Stimulated activated CD4-positive, alpha-beta T cell treated with anti-CD3 and anti-CD28 coated beads, TNF-alpha, amount 100 ng/mL, for 24 hours (primary cell): ENCODE data around the gene NCF4.

Experiments used
- DNase-seq, 3 experiments: peaks; one replicate each; pipeline ENCODE4 v3.0.0-alpha.2; 2020; ENCODE audit warnings: low read depth in 3 of 3

NCF4 gene

DNA sequence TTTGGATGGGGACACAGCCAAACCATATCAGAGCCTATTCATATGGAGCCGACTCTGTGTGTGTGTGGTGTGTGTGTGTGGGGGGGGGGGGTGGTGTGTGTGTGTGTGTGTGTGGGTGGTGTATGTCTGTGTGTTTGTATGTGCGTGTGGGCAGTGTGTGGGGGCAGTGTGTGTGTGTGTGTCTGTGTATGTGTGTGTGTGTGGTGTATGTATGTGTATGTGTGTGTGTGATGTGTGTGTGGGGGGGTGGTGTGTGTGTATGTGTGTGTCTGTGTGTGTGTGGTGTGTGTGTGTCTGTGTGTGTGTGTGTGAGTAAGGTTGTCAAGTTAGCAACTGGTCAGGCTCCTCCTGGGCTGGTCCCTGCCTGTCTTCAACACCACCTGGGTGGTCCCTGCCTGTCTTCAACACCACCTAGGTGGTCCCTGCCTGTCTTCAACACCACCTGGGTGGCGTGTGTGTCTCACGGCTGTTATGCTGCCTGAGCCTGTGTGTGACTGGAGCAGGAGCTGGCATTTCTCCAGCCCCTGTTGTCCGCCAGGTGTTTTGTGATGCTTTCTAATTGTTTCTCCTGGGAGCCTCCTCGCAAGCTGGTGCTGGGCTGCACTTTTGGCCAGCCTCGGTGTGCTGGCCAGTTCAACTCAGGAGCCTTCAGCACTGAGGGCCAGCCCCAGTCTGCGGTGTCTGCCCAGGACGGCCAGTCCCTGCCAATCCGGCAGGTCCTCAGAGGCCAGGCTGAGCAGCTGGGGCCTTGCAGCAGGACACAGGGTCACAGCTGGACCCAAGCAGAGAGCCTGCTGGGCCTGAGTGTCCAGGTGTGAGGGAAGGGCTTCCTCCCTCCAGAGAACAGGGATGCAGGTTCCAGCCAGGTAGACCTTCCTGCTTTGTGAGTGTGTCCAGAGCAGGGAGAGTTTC, 22.4 kb upstream of the NCF4 start:
- no peak for DNase-seq

DNA sequence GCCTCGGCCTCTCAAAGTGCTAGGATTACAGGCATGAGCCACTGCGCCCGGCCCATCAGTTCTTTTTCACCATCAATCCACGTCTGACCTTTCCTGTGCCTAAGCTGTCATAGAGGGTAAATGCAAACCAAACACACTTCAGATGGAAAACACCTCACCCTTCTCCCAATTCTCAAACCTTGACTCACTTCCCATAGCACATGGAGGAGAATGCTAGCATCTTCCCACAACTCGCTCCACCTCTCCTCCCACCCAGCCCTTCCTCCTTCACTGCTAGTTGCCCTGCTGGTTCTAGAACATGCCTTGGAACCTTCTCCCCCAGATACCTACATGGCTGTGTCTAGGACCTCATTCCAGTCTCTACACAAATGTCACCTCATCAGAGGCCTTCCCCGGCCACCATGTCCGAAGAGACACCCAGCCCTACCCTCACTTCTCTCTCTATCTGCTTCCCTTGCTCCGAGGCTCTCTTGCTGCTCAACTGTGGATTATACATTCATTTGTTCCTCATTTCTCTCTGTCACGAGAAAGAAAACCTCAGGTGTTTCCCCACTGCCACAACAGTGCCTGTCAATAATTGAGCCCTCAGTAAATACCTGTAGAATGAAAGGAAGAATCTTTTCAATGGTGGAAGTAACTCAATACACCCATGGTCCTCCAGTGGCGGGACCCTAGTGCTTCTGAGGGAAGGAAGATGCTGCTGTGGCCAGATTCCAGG, 21.3 kb upstream of the NCF4 start:
- DNase-seq = no peak

DNA sequence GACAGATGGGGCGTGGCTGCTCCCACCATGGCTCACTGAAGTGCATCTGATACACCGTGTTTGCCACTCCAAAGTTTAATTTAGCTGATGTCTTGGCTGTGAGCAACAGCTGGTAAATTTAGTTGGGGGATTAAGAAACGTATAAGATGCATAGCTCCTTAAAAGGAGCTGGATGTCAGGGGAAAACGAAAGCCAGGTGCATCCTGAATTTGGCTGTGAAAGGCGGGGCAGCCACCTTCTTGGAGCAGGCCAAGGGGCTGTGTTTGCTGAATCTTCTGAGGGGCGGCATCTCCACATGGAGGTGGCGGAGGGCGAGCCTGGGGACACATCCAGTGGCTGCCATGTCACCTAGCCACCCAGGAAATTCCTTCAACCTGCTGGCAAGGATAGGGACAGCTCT, 20.7 kb upstream of the NCF4 start:
- DNase-seq = no peak

GRCh38 chr22:36846271-36846670, 14.5 kb upstream of the NCF4 start:
- no peak for DNase-seq

DNA sequence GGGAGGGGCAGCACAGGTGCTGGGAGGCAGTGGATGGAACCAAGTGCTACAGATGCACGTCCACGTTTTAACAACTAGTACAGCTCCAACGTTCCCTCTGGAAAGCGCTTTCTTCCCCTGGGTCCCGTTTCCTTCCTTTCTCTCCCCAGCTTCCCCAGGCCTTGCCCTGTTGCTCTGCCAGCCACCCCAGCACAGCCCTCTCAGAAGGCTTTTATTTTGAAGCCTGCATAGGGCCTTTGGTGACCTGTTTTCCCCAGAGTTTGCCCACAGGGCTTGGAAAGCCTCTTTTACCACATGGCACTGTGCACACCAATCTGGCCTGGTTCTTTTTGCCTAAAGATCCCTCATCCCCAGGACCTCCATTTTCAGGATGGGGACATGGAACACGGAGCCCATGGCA, 13.9 kb upstream of the NCF4 start:
- no peak for DNase-seq

DNA sequence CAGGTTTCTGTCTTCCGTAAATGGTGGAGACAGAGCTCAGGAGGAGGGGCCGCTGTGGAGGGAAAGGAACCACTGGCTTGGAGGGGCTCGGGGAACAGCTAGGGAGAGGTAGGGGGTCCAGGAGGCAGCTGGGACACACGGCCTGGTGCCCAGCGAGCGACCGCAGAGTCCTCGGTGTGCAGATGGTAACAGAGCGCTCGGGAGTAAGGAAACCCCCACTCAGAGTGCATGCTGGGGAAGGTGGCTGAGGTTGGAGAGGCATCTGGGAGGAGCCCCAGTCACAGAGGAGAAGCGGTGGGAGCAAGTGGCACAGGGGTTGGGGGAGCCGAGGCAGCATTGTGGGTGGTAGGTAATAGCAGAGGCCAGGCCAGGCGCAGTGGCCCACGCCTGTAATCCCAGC, 10.8 kb upstream of the NCF4 start:
- DNase-seq = no peak

- no peak for DNase-seq
Measured at GRCh38 chr22:36850682-36851081, 10.1 kb upstream of the NCF4 start.

DNA sequence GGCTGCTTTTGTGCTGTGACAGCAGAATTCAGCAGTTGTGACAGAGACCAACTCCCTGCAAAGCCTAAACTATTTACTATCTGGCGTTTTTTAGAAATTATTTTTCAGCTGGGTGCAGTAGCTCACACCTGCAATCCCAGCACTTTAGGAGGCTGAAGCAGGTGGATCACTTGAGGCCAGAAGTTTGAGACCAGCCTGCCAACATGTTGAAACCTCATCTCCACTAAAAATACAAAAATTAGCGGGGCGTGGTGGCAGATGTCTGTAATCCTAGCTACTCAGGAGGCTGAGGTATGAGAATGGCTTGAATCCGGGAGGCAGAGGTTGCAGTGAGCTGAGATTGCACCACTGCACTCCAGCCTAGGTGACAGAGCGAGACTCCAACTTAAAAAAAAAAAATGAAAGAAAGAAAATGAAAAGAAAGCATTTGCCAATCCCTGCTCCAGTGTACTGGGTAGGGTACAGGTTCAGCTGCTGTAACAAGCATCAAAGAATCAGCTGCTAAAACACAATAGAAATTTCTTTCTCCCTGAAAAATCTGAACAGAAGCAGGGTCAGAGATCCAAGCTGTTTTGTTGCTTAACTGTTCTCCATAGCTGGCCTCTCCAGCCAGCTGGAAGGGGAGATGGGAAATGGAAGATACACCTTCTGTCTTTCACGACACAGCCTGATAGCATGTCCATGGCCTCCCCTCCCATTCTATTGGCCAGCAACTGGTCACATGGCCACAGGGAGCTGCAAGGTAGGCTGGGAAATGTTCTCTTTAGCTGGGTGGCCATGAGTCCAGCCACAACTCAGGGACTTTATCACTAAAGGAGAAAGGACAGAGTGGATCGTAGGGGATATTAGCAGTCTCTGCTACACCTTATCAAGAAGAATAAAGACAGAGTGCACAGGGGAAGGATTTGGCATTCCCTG, 8.5 kb upstream of the NCF4 start:
- no peak for DNase-seq

GRCh38 chr22:36853407-36854099, 7.3 kb upstream of the NCF4 start:
- peak; percentile 78 to 90 (median 80) for DNase-seq

DNA sequence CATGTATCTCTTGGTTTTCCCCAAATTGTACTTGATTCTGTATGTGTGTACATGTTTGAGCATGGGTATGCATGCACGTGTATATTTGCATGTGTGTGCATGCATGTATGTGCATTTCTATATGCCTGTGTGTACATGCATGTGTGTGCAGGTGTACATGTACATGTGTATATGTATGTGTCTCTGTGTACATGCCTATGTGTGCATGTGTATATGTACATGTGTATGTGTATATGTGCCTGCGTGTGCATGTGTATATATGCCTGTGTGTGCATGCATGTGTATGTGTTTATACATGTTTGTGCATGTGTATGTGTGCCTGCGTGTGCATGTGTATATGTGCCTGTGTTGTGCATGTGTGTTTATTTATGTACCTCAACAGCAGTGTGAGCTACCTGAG, 5.3 kb upstream of the NCF4 start:
- DNase-seq = no peak

- peak; percentile 90 to 96 (median 90) for DNase-seq
Measured at GRCh38 chr22:36856121-36856791, 4.5 kb upstream of the NCF4 start.

- DNase-seq = no peak
Measured at GRCh38 chr22:36856792-36857135, 4.0 kb upstream of the NCF4 start.

- DNase-seq = no peak
Measured at GRCh38 chr22:36858156-36858555, 2.6 kb upstream of the NCF4 start.

DNA sequence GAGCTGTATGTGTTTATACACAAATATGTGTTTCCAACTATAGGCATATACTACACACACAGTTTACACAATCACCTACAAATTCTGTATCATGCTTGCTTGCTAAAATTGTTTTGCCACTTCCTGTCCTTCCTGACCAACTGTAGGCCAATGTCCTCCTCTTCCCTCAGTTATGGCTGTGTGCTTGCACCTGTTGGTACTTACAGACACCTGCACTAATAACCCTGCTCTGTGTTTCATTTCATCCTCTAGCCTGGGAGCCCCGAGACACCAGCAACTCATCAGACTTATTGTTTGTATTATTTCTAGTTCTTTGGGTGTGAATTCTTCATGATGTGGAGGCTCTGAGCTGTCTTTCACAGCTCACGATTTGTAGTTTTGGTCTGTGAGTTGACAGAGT, 1.8 kb upstream of the NCF4 start:
- DNase-seq = no peak

DNA sequence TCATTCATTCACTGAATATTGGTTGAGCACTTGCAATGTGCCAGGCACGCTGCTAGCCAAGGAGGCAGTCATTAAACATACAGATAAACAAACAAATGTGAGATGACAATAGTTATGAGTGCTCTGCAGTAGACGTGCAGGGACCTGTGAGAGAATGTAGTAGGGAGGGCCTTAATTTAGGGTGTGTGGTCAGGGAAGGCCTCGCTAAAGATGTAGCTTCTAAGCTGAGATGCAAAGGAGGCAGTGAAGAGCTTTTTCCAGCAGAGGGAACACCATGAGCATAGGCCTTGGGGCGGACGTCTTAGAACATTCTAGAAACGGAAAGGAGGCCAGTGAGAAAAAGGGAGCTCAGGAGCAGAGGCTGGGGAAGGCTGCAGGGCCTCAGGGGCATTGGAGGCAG, 789 bp upstream of the NCF4 start:
- no peak for DNase-seq

DNA sequence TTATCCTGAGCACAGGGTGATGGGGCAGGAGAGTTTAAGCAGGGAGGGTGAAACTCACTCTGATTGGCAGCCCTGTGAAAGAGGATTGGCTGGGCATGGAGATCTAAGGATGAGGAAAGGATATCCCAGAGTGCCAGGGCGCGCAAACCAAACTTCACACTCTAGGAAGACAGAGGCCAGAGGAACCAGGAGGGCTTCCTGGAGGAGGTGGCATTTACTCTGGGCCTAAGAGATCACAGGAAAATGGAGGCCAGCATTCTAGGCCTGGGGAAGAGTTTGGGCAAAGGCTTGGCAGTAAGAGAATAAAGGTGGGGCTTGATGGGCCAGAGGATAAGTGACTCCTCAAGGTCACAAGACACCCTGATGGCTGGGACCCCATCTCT, 377 bp upstream of the NCF4 start:
- DNase-seq = no peak

DNA sequence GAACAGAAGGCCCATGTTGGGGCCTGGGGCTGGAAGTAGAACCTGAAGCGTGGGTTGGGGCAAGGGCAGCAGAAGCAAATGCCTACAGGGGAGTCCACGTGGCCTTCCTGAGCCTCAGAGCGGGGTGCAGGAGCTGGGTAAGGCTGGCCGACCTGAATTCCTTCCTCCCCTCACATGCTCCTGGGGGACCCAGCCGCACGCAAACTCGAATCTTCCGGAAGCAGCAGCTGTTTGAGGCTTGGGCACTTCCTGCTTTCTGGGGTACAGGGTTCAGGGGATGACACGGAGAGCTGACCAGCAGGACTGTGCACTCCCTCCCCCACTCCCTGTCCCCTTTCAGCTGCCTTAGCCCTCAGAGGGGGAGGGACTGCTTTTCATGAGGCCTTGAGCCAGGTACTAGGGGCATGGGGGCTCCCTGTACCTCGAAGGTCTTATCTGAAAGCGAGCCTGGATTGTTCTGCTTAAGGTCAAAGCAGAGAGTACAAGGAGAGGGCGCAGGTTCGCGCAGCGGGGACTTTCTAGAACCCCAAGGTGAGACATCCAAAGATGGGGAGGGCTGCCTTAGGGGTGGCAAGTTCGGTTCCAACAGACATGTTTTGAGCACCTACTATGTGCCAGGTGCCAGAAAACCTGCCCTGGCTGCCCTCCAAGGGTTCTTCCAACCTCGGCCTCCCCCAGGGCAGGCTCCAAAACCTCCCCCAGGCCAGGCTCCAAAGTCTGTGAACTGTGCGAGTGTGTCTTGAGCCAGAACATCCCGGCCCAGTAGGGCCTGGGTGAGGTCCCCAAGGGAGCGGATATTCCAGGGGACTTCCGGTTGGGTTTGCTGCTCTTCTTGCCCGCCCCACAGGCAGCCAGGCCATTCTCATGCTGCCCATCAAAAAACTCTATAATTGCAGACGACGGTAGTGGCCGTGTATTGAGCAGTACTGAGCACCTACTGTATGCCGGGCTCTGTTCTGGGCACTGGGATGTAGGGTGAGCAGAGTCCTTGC, 1.7 kb downstream of the NCF4 start:
- no peak for DNase-seq

GRCh38 chr22:36863281-36863680, 2.5 kb downstream of the NCF4 start:
- DNase-seq = no peak

- no peak for DNase-seq
Measured at GRCh38 chr22:36863979-36864378, 3.2 kb downstream of the NCF4 start.
